ENCODE measurements around the gene CYFIP2. TPM values are rescaled to one million over a fixed set of nuclear protein-coding genes. Genes with fewer than 3 reads are reported as not detected.

The CYFIP2 gene
- total and polyA plus RNA-seq, 2 of the 8 experiments (the other 6 are each of a cell fraction or from before 2014, with no cell fraction given), result 45.1 to 80.6 TPM

DNA sequence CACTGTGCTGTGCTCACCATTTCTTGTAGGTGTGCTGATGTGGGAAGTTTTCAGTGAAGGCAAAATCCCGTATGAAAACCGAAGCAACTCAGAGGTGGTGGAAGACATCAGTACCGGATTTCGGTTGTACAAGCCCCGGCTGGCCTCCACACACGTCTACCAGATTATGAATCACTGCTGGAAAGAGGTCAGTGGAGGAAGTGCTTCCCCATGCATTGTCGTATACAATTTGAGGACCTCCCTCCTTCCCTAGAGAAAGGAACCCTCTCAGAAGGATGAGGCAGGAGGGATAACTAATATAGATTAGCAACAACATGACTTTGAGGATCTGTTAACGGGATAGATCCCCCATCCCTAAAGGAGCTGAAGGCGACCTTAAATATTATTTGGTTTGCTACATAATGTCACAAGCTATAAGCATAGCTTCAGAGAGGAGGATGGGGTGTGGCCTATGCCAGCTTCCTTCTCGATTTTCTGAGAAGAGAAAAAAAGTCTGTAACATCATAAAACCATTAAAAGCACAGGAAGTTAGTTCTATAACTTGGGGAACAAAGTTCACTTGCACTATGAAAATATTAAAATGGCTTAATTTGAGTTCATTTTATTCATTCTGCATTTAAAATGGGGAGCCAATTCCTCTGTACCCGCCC, 17.0 kb upstream of the CYFIP2 start (continued):
- TF ChIP-seq, protein P1, sequence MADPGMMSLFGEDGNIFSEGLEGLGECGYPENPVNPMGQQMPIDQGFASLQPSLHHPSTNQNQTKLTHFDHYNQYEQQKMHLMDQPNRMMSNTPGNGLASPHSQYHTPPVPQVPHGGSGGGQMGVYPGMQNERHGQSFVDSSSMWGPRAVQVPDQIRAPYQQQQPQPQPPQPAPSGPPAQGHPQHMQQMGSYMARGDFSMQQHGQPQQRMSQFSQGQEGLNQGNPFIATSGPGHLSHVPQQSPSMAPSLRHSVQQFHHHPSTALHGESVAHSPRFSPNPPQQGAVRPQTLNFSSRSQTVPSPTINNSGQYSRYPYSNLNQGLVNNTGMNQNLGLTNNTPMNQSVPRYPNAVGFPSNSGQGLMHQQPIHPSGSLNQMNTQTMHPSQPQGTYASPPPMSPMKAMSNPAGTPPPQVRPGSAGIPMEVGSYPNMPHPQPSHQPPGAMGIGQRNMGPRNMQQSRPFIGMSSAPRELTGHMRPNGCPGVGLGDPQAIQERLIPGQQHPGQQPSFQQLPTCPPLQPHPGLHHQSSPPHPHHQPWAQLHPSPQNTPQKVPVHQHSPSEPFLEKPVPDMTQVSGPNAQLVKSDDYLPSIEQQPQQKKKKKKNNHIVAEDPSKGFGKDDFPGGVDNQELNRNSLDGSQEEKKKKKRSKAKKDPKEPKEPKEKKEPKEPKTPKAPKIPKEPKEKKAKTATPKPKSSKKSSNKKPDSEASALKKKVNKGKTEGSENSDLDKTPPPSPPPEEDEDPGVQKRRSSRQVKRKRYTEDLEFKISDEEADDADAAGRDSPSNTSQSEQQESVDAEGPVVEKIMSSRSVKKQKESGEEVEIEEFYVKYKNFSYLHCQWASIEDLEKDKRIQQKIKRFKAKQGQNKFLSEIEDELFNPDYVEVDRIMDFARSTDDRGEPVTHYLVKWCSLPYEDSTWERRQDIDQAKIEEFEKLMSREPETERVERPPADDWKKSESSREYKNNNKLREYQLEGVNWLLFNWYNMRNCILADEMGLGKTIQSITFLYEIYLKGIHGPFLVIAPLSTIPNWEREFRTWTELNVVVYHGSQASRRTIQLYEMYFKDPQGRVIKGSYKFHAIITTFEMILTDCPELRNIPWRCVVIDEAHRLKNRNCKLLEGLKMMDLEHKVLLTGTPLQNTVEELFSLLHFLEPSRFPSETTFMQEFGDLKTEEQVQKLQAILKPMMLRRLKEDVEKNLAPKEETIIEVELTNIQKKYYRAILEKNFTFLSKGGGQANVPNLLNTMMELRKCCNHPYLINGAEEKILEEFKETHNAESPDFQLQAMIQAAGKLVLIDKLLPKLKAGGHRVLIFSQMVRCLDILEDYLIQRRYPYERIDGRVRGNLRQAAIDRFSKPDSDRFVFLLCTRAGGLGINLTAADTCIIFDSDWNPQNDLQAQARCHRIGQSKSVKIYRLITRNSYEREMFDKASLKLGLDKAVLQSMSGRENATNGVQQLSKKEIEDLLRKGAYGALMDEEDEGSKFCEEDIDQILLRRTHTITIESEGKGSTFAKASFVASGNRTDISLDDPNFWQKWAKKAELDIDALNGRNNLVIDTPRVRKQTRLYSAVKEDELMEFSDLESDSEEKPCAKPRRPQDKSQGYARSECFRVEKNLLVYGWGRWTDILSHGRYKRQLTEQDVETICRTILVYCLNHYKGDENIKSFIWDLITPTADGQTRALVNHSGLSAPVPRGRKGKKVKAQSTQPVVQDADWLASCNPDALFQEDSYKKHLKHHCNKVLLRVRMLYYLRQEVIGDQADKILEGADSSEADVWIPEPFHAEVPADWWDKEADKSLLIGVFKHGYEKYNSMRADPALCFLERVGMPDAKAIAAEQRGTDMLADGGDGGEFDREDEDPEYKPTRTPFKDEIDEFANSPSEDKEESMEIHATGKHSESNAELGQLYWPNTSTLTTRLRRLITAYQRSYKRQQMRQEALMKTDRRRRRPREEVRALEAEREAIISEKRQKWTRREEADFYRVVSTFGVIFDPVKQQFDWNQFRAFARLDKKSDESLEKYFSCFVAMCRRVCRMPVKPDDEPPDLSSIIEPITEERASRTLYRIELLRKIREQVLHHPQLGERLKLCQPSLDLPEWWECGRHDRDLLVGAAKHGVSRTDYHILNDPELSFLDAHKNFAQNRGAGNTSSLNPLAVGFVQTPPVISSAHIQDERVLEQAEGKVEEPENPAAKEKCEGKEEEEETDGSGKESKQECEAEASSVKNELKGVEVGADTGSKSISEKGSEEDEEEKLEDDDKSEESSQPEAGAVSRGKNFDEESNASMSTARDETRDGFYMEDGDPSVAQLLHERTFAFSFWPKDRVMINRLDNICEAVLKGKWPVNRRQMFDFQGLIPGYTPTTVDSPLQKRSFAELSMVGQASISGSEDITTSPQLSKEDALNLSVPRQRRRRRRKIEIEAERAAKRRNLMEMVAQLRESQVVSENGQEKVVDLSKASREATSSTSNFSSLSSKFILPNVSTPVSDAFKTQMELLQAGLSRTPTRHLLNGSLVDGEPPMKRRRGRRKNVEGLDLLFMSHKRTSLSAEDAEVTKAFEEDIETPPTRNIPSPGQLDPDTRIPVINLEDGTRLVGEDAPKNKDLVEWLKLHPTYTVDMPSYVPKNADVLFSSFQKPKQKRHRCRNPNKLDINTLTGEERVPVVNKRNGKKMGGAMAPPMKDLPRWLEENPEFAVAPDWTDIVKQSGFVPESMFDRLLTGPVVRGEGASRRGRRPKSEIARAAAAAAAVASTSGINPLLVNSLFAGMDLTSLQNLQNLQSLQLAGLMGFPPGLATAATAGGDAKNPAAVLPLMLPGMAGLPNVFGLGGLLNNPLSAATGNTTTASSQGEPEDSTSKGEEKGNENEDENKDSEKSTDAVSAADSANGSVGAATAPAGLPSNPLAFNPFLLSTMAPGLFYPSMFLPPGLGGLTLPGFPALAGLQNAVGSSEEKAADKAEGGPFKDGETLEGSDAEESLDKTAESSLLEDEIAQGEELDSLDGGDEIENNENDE (IDR thresholded peaks at IDR 0.05; ENCODE audit: insufficient replicate concordance, low read length), result no peak
- TF ChIP-seq KDM1A (IDR thresholded peaks at IDR 0.05; ENCODE audit: borderline replicate concordance, low read length) (no peak), SP4 (IDR thresholded peaks at IDR 0.05; ENCODE audit: low read length) (no peak), JUN (IDR thresholded peaks at IDR 0.05; ENCODE audit: low read depth, low read length) (no peak), JUND (IDR thresholded peaks at IDR 0.05; ENCODE audit: low read length) (no peak), ASH2L (IDR thresholded peaks at IDR 0.05; ENCODE audit: low read length) (no peak), EGR1 (IDR thresholded peaks at IDR 0.05; ENCODE audit: borderline replicate concordance, low read depth, low read length) (no peak)
- TF ChIP-seq, protein P2, sequence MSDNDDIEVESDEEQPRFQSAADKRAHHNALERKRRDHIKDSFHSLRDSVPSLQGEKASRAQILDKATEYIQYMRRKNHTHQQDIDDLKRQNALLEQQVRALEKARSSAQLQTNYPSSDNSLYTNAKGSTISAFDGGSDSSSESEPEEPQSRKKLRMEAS (IDR thresholded peaks at IDR 0.05), result no peak

Data from H1 (cell line).